OCI-LY3 (cell line): ENCODE results near the gene PLCB2.

ENCODE experiments used
- H2AFZ ChIP-seq: fragments of 200-600, 300-600 bp; shearing (Covaris generic); 2 replicates; pipeline ENCODE4 v1.6.0; 2014; ENCODE audit warnings: antibody characterized with exemption, low read depth, low read length
- H3K27ac ChIP-seq: fragments of 200-600, 300-600 bp; sonication (generic); 2 replicates; pipeline ENCODE4 v1.5.1; 2014; ENCODE audit warnings: mild to moderate bottlenecking, low read length, moderate library complexity, mixed read lengths
- H3K27me3 ChIP-seq: fragments of 200-600, 300-600 bp; sonication (generic); 2 replicates; pipeline ENCODE4 v1.6.1; 2014; ENCODE audit warnings: low read depth, low read length, mixed read lengths
- H3K36me3 ChIP-seq: fragments of 200-600, 300-600 bp; sonication (generic); replicated peaks from 2 replicates; pipeline ENCODE3; 2014; ENCODE audit warnings: low read depth, low read length, mixed read lengths
- H3K4me1 ChIP-seq: fragments of 300-600, 200-600 bp; sonication (generic); 2 replicates; pipeline ENCODE4 v1.6.1; 2014; ENCODE audit warnings: low read length, mixed read lengths
- H3K4me2 ChIP-seq: fragments of 200-600, 300-600 bp; sonication (generic); 2 replicates; pipeline ENCODE4 v1.6.1; 2014; ENCODE audit warnings: low read length, mixed read lengths
- H3K4me3 ChIP-seq: fragments of 300-600, 200-600 bp; sonication (generic); 2 replicates; pipeline ENCODE4 v1.5.1; 2014; ENCODE audit warnings: antibody characterized with exemption, mild to moderate bottlenecking, low read length, moderate library complexity
- H3K79me2 ChIP-seq: fragments of 300-600, 200-600 bp; shearing (Covaris generic); 2 replicates; pipeline ENCODE4 v1.6.1; 2014; ENCODE audit warnings: mild to moderate bottlenecking, low read length, mixed read lengths
- H3K9ac ChIP-seq: fragments of 300-600, 200-600 bp; shearing (Covaris generic); 2 replicates; pipeline ENCODE4 v1.6.0; 2014; ENCODE audit warnings: mild to moderate bottlenecking, low read length, moderate library complexity
- H3K9me3 ChIP-seq: fragments of 200-600, 300-600 bp; shearing (Covaris generic); 2 replicates; pipeline ENCODE4 v1.6.1; 2014; ENCODE audit warnings: low read length, mixed read lengths; ENCODE audit not compliant: insufficient read depth
- H4K20me1 ChIP-seq: fragments of 200-600, 300-600 bp; sonication (generic); 2 replicates; pipeline ENCODE4 v1.6.1; 2016; ENCODE audit warnings: low read length, mixed read lengths; ENCODE audit not compliant: insufficient read depth
- CTCF ChIP-seq: fragments of 200-600, 300-600 bp; sonication (generic); IDR thresholded peaks from 2 replicates; pipeline ENCODE4 v1.5.1; 2014; ENCODE audit warnings: antibody characterized with exemption, low read length, low read depth
- EZH2phosphoT487 ChIP-seq: fragments of 200-600 bp; shearing (Covaris generic); IDR thresholded peaks from 2 replicates; pipeline ENCODE4 v1.6.1; 2018; ENCODE audit warnings: antibody characterized with exemption, mixed run types, low read depth

The PLCB2 gene

GRCh38 chr15:40248006-40248783 is 59.5 kb downstream of the PLCB2 start:
- Histone ChIP-seq H3K4me3 (no peak overlapping the region), H3K27ac (no peak overlapping the region), H2AFZ (no peak overlapping the region), H3K9ac (no peak overlapping the region), H3K79me2 (no peaks in the 10 kb centered on the region), H3K9me3 (no peaks in the 10 kb centered on the region), H3K36me3 (no peaks in the 10 kb centered on the region), H3K4me2 (no peak overlapping the region), H3K4me1 (no peaks in the 10 kb centered on the region; the same call in 1 of the 2 replicates), H3K27me3 (peaks cover 8% of the 10 kb centered on the region), H4K20me1 (no peaks in the 10 kb centered on the region)
- TF ChIP-seq CTCF = no peak
- TF ChIP-seq EZH2phosphoT487 = no peak

- TF ChIP-seq EZH2phosphoT487 = no peak
- no peak for TF ChIP-seq CTCF
- Histone ChIP-seq H3K4me3 (no peak overlapping the region), H3K79me2 (no peaks in the 10 kb centered on the region), H3K36me3 (no peaks in the 10 kb centered on the region), H3K9me3 (no peaks in the 10 kb centered on the region), H3K27ac (no peak overlapping the region), H2AFZ (no peak overlapping the region), H3K4me2 (no peak overlapping the region), H4K20me1 (no peaks in the 10 kb centered on the region), H3K9ac (no peak overlapping the region), H3K27me3 (peaks cover 6% of the 10 kb centered on the region), H3K4me1 (no peaks in the 10 kb centered on the region)
Measured at GRCh38 chr15:40247406-40247971, 60.2 kb downstream of the PLCB2 start.

GRCh38 chr15:40246496-40247280 is 61.0 kb downstream of the PLCB2 start:
- no peak for TF ChIP-seq CTCF
- no peak for TF ChIP-seq EZH2phosphoT487
- Histone ChIP-seq H4K20me1 (no peaks in the 10 kb centered on the region), H3K9ac (no peak overlapping the region), H3K4me2 (no peak overlapping the region), H3K27ac (no peak overlapping the region), H3K4me3 (no peak overlapping the region), H3K4me1 (no peaks in the 10 kb centered on the region), H2AFZ (no peak overlapping the region), H3K79me2 (no peaks in the 10 kb centered on the region), H3K36me3 (no peaks in the 10 kb centered on the region), H3K27me3 (peaks cover 1% of the 10 kb centered on the region; the same call in 1 of the 2 replicates), H3K9me3 (no peaks in the 10 kb centered on the region)
